ENCODE results near the gene FAM169A. TPM values are rescaled to one million over a fixed set of nuclear protein-coding genes. Genes with fewer than 3 reads are reported as not detected.

Gene FAM169A
- total RNA-seq, 2 donors from 2014 or later = 49.8 to 50.5 TPM

- Histone ChIP-seq H3K9me3 (ENCODE audit: control insufficient read depth, low read length) (no peaks in the 10 kb centered on the region), H3K9ac (ENCODE audit: extremely low read depth, low read length, poor library complexity, severe bottlenecking) (peak overlapping the region; percentile 87), H3K4me1 (ENCODE audit: control insufficient read depth, insufficient read depth, low read length) (peaks cover 8% of the 10 kb centered on the region), H3K27me3 (ENCODE audit: control insufficient read depth, insufficient read depth, low read length, poor library complexity, severe bottlenecking) (no peaks in the 10 kb centered on the region), H3K4me3 (ENCODE audit: low read length) (peak overlapping the region; percentile 98), H3K27ac (ENCODE audit: low read depth, low read length) (peak overlapping the region; percentile 72), H3K36me3 (ENCODE audit: control insufficient read depth, insufficient read depth, low read length) (peaks cover 41% of the 10 kb centered on the region)
- H3K4me1 Mint-ChIP-seq = peaks cover 23% of the 10 kb centered on the region
- no peaks in the 10 kb centered on the region for H3K27me3 Mint-ChIP-seq (ENCODE audit: insufficient read depth)
- TF ChIP-seq CTCF (conservative IDR thresholded peaks at IDR 0.05) = peak; percentile 67
- H3K27ac Mint-ChIP-seq = peak overlapping the region; percentile 97
- H3K4me3 Mint-ChIP-seq = peak overlapping the region; percentile 98
- H3K36me3 Mint-ChIP-seq (ENCODE audit: low read depth) = peaks cover 31% of the 10 kb centered on the region
- no peaks in the 10 kb centered on the region for H3K9me3 Mint-ChIP-seq
- no peak for DNase-seq
- 2% methylated on average over 8 to 10 of the region's 10 CpGs for WGBS, 2 experiments (ENCODE audit: insufficient coverage in 1 of 2, insufficient read length in 1 of 2)
Measured at GRCh38 chr5:74766418-74766848, 99.8 kb downstream of the FAM169A start.

GRCh38 chr5:74765929-74766328 lies 100.3 kb downstream of the FAM169A start:
- Histone ChIP-seq H3K27me3 (ENCODE audit: control insufficient read depth, insufficient read depth, low read length, poor library complexity, severe bottlenecking) (no peaks in the 10 kb centered on the region), H3K4me3 (ENCODE audit: low read length) (peak overlapping the region; percentile 98), H3K27ac (ENCODE audit: low read depth, low read length) (no peak overlapping the region), H3K36me3 (ENCODE audit: control insufficient read depth, insufficient read depth, low read length) (peaks cover 36% of the 10 kb centered on the region), H3K9ac (ENCODE audit: extremely low read depth, low read length, poor library complexity, severe bottlenecking) (peak overlapping the region; percentile 87), H3K9me3 (ENCODE audit: control insufficient read depth, low read length) (no peaks in the 10 kb centered on the region), H3K4me1 (ENCODE audit: control insufficient read depth, insufficient read depth, low read length) (peaks cover 13% of the 10 kb centered on the region)
- H3K4me1 Mint-ChIP-seq = peaks cover 26% of the 10 kb centered on the region
- H3K27me3 Mint-ChIP-seq (ENCODE audit: insufficient read depth) = no peaks in the 10 kb centered on the region
- no peak for TF ChIP-seq CTCF (conservative IDR thresholded peaks at IDR 0.05)
- H3K27ac Mint-ChIP-seq = peak overlapping the region; percentile 97
- peaks cover 27% of the 10 kb centered on the region for H3K36me3 Mint-ChIP-seq (ENCODE audit: low read depth)
- WGBS, 2 experiments (ENCODE audit: insufficient coverage in 1 of 2, insufficient read length in 1 of 2) = 84 to 88% methylated on average over 7 to 27 of the region's 27 CpGs
- DNase-seq = no peak
- H3K4me3 Mint-ChIP-seq = peak overlapping the region; percentile 98
- H3K9me3 Mint-ChIP-seq = no peaks in the 10 kb centered on the region

- H3K36me3 ChIP-seq (ENCODE audit: control insufficient read depth, insufficient read depth, low read length) = peaks cover 29% of the 10 kb centered on the region
- H3K4me1 ChIP-seq (ENCODE audit: control insufficient read depth, insufficient read depth, low read length) = peaks cover 13% of the 10 kb centered on the region
- Mint-ChIP-seq H3K9me3 (no peaks in the 10 kb centered on the region), H3K27me3 (ENCODE audit: insufficient read depth) (no peaks in the 10 kb centered on the region), H3K4me3 (peak overlapping the region; percentile 98), H3K36me3 (ENCODE audit: low read depth) (peaks cover 22% of the 10 kb centered on the region), H3K27ac (peak overlapping the region; percentile 83), H3K4me1 (peaks cover 31% of the 10 kb centered on the region)
- H3K27me3 ChIP-seq (ENCODE audit: control insufficient read depth, insufficient read depth, low read length, poor library complexity, severe bottlenecking) = no peaks in the 10 kb centered on the region
- no peak for TF ChIP-seq CTCF (conservative IDR thresholded peaks at IDR 0.05)
- H3K27ac ChIP-seq (ENCODE audit: low read depth, low read length) = no peak overlapping the region
- H3K9ac ChIP-seq (ENCODE audit: extremely low read depth, low read length, poor library complexity, severe bottlenecking) = peak overlapping the region; percentile 87
- no peak for DNase-seq
- WGBS, 2 experiments (ENCODE audit: insufficient coverage in 1 of 2, insufficient read length in 1 of 2) = 86 to 96% methylated on average over 3 to 9 of the region's 9 CpGs
- H3K9me3 ChIP-seq (ENCODE audit: control insufficient read depth, low read length) = no peaks in the 10 kb centered on the region
- peak overlapping the region; percentile 98 for H3K4me3 ChIP-seq (ENCODE audit: low read length)
Measured at GRCh38 chr5:74765201-74765600, 101.0 kb downstream of the FAM169A start.

Measured in endodermal cell (in vitro differentiated cells).